Measurements from ENCODE around the gene PIK3AP1. TPM values are rescaled to one million over a fixed set of nuclear protein-coding genes. Genes with fewer than 3 reads are reported as not detected.

Gene PIK3AP1
- total and polyA plus RNA-seq, 2 of the 13 experiments (the other 11 are each of a cell fraction or from before 2014, with no cell fraction given) = 3.6 to 13.8 TPM

DNA sequence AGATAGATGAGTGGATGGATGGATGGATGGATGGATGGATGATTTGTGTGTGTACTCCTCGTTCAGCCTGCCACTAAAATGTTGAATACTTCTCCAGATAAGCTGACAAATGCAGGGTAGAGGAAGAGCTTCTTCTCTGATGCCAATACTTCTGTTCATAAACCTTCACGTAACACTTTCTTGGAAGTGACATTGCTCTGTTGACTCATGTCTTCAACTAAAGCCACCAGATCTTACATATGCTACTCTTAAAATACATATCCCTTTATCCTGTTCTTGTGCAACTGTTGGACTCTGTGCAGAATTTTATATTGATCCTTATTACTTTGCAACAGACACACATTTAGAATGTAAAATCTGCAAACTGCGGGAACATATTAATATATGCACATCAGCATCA, 26.9 kb downstream of the PIK3AP1 start (continued):
- TF ChIP-seq, protein P1, sequence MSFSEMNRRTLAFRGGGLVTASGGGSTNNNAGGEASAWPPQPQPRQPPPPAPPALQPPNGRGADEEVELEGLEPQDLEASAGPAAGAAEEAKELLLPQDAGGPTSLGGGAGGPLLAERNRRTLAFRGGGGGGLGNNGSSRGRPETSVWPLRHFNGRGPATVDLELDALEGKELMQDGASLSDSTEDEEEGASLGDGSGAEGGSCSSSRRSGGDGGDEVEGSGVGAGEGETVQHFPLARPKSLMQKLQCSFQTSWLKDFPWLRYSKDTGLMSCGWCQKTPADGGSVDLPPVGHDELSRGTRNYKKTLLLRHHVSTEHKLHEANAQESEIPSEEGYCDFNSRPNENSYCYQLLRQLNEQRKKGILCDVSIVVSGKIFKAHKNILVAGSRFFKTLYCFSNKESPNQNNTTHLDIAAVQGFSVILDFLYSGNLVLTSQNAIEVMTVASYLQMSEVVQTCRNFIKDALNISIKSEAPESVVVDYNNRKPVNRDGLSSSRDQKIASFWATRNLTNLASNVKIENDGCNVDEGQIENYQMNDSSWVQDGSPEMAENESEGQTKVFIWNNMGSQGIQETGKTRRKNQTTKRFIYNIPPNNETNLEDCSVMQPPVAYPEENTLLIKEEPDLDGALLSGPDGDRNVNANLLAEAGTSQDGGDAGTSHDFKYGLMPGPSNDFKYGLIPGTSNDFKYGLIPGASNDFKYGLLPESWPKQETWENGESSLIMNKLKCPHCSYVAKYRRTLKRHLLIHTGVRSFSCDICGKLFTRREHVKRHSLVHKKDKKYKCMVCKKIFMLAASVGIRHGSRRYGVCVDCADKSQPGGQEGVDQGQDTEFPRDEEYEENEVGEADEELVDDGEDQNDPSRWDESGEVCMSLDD (CRISPR knock-in tag; IDR thresholded peaks at IDR 0.05; ENCODE audit: borderline replicate concordance) = no peak

DNA sequence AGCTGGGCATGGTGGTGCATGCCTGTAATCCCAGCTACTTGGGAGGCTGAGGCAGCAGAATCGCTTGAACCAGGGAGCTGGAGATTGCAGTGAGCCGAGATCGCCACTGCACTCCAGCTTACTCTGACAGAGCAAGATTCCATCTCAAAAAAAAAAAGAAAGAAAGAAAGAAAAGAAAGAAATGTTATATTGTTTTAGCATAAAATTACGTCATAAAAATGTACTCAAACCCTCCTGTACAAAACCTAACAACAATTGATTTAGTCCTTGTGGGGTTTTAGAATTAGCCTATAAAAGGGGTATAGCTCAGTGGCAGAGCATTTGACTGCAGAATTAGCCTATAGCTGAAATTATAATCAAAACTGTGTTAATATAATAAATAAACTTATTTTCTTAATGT, 27.9 kb downstream of the PIK3AP1 start:
- Histone ChIP-seq H3K27ac (ENCODE audit: extremely low read length, insufficient read depth, low read length) (no peak overlapping the region), H3K4me3 (replicated peaks in 1 of 3; ENCODE audit: insufficient read depth in 1 of 3, low read depth in 2 of 3, low read length in 3 of 3) (no peak overlapping the region), H3K4me1 (ENCODE audit: insufficient read depth, low read length) (no peaks in the 10 kb centered on the region), H3K9ac (ENCODE audit: insufficient read depth, low read depth, low read length) (no peak overlapping the region), H3K79me2 (ENCODE audit: insufficient read depth, low read length) (no peaks in the 10 kb centered on the region), H3K9me3 (ENCODE audit: low read length) (no peaks in the 10 kb centered on the region), H3K27me3 (ENCODE audit: control insufficient read depth in 1 of 2, insufficient read depth in 2 of 2, low read length in 2 of 2) (no peaks in the 10 kb centered on the region), H2AFZ (ENCODE audit: low read length) (no peak overlapping the region), H3K4me2 (ENCODE audit: low read depth, low read length) (no peak overlapping the region), H3K36me3 (replicated peaks in 1 of 2; ENCODE audit: control insufficient read depth in 1 of 2, insufficient read depth in 2 of 2, low read length in 2 of 2) (no peaks in the 10 kb centered on the region), H4K20me1 (ENCODE audit: insufficient read depth, low read length) (no peaks in the 10 kb centered on the region)
- CTCF ChIA-PET (ENCODE audit: low intra/inter-chr PET ratio, low total read pairs) = no interaction called here
- intact Hi-C loops (cut with micrococcal nuclease; ENCODE audit: unreplicated experiment) (no loop called here), in situ Hi-C loops (cut with HindIII; ENCODE audit: extremely low pct_ligation_motif_present, low pct_unique_long_range_greater_than_20kb) (no loop called here)
- ATAC-seq (no peak), FAIRE-seq (no peak), DNase-seq (ENCODE audit: low spot score) (no peak)
- 88% methylated on average over 4 of the region's 4 CpGs for WGBS (ENCODE audit: low lambda C conversion rate)
- TF ChIP-seq SMAD1 (CRISPR knock-in tag; IDR thresholded peaks at IDR 0.05; ENCODE audit: borderline replicate concordance, low read depth) (no peak), REL (CRISPR knock-in tag; conservative IDR thresholded peaks at IDR 0.05) (no peak), ZBTB3 (CRISPR knock-in tag; IDR thresholded peaks at IDR 0.05; ENCODE audit: borderline replicate concordance, low read depth) (no peak), ZIK1 (CRISPR knock-in tag; IDR thresholded peaks at IDR 0.05; ENCODE audit: borderline replicate concordance, low read depth) (no peak), ATF7 (IDR thresholded peaks at IDR 0.05) (peak; percentile 64), ATF7 (CRISPR knock-in tag; IDR thresholded peaks at IDR 0.05) (no peak)
- BruUV-seq (replicated peaks) = no TSS peak
- POLR2A ChIA-PET = no interaction called here
